ENCODE measurements around the gene XXYLT1.

XXYLT1 gene

GRCh38 chr3:195145579-195145978 lies 125.4 kb downstream of the XXYLT1 start:
- ChIA-PET CTCF (no interaction called here), POLR2A (no interaction called here)
- TF ChIP-seq SP1 (IDR thresholded peaks at IDR 0.05) (no peak), TARDBP (IDR thresholded peaks at IDR 0.05) (no peak), NFRKB (IDR thresholded peaks at IDR 0.05) (no peak), BHLHE40 (IDR thresholded peaks at IDR 0.05; ENCODE audit: borderline replicate concordance) (no peak), LEF1 (IDR thresholded peaks at IDR 0.05; ENCODE audit: borderline replicate concordance) (no peak), FOXK2 (IDR thresholded peaks at IDR 0.05) (no peak), ZNF384 (IDR thresholded peaks at IDR 0.05) (no peak), FOXA1 (IDR thresholded peaks at IDR 0.05) (no peak), FOXM1 (IDR thresholded peaks at IDR 0.05; ENCODE audit: borderline replicate concordance) (no peak), L3MBTL2 (conservative IDR thresholded peaks at IDR 0.05) (no peak), ELF4 (IDR thresholded peaks at IDR 0.05) (no peak), SUZ12 (IDR thresholded peaks at IDR 0.05) (no peak), ARNT (IDR thresholded peaks at IDR 0.05) (no peak)
- TF ChIP-seq, protein P1, sequence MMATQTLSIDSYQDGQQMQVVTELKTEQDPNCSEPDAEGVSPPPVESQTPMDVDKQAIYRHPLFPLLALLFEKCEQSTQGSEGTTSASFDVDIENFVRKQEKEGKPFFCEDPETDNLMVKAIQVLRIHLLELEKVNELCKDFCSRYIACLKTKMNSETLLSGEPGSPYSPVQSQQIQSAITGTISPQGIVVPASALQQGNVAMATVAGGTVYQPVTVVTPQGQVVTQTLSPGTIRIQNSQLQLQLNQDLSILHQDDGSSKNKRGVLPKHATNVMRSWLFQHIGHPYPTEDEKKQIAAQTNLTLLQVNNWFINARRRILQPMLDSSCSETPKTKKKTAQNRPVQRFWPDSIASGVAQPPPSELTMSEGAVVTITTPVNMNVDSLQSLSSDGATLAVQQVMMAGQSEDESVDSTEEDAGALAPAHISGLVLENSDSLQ (IDR thresholded peaks at IDR 0.05) = no peak
- DNase-seq (ENCODE audit: extremely low spot score) = no peak

- TF ChIP-seq LEF1 (IDR thresholded peaks at IDR 0.05; ENCODE audit: borderline replicate concordance) (no peak), ARNT (IDR thresholded peaks at IDR 0.05) (no peak), FOXK2 (IDR thresholded peaks at IDR 0.05) (no peak), FOXM1 (IDR thresholded peaks at IDR 0.05; ENCODE audit: borderline replicate concordance) (no peak), TARDBP (IDR thresholded peaks at IDR 0.05) (no peak), BHLHE40 (IDR thresholded peaks at IDR 0.05; ENCODE audit: borderline replicate concordance) (no peak), SUZ12 (IDR thresholded peaks at IDR 0.05) (no peak), ZNF384 (IDR thresholded peaks at IDR 0.05) (no peak)
- TF ChIP-seq, protein P1 (IDR thresholded peaks at IDR 0.05) = no peak
- ChIA-PET POLR2A (no interaction called here), CTCF (no interaction called here)
Observed at GRCh38 chr3:195143221-195143620, 127.7 kb downstream of the XXYLT1 start.

GRCh38 chr3:195142519-195142918 lies 128.4 kb downstream of the XXYLT1 start:
- ChIA-PET POLR2A (no interaction called here), CTCF (no interaction called here)
- no peak for DNase-seq (ENCODE audit: extremely low spot score)
- TF ChIP-seq ELF4 (IDR thresholded peaks at IDR 0.05) (no peak), CTBP1 (IDR thresholded peaks at IDR 0.05; ENCODE audit: borderline replicate concordance) (no peak), SUZ12 (IDR thresholded peaks at IDR 0.05) (no peak), SP1 (IDR thresholded peaks at IDR 0.05) (no peak), ARNT (IDR thresholded peaks at IDR 0.05) (no peak), BHLHE40 (IDR thresholded peaks at IDR 0.05; ENCODE audit: borderline replicate concordance) (no peak), HDGF (IDR thresholded peaks at IDR 0.05; ENCODE audit: borderline replicate concordance) (no peak), FOXM1 (IDR thresholded peaks at IDR 0.05; ENCODE audit: borderline replicate concordance) (no peak), FOXK2 (IDR thresholded peaks at IDR 0.05) (no peak), L3MBTL2 (conservative IDR thresholded peaks at IDR 0.05) (no peak), ZNF384 (IDR thresholded peaks at IDR 0.05) (no peak), TARDBP (IDR thresholded peaks at IDR 0.05) (no peak), LEF1 (IDR thresholded peaks at IDR 0.05; ENCODE audit: borderline replicate concordance) (no peak), NFRKB (IDR thresholded peaks at IDR 0.05) (no peak), FOXA1 (IDR thresholded peaks at IDR 0.05) (no peak)
- TF ChIP-seq, protein P1 (IDR thresholded peaks at IDR 0.05) = no peak

More at GRCh38 chr3:195143221-195143620, 127.7 kb downstream of the XXYLT1 start:
- DNase-seq (ENCODE audit: extremely low spot score) = no peak

DNA sequence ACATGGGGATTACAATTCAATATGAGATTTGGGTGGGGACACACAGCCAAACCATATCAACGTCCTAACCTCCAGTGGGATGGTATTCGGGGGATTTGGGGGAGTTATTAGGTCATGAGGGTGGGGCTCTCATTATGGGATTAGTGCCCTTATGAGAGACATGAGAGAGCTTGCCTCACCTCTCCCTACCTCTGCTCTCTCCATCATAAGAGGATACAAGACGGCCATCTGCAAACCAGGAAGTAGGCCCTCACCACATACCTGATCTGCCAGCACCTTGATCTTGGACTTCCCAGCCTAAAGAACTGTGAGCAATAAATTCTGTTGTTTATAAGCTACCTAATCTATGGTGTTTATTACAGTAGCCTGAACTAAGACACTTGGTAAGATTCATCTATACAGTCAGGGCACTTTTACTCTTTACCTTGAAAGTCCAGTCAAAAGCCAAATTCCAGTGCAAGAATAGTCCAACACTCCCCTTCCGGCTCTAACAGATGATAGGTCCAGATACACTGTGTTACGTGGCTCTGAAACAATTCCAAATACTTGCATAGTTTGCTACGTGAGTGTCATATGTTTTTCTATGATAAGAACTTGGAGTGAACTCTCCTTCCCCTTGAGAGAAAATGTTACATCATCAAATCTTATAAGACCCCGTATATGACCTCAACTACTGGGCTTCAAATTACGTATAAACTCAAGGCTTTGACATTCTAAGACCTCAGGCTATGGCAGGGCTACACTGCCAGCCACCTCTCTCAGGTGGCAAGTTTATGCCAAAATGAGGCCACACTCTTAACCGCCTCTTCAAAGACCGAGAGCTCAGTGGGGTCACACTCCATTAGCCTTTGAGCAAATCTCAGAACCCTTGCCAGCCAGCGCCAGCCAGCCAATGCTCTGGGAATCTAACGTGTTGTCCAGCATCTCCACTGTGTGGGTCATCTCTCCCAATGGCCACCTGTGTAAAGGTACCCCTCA lies 129.9 kb downstream of the XXYLT1 start:
- CTCF ChIA-PET = no interaction called here
- no peak for DNase-seq (ENCODE audit: extremely low spot score)
- POLR2A ChIA-PET = no interaction called here
- no peak for TF ChIP-seq L3MBTL2 (conservative IDR thresholded peaks at IDR 0.05)
- TF ChIP-seq HDGF (IDR thresholded peaks at IDR 0.05; ENCODE audit: borderline replicate concordance) = no peak
- no peak for TF ChIP-seq ZNF384 (IDR thresholded peaks at IDR 0.05)
- no peak for TF ChIP-seq FOXA1 (IDR thresholded peaks at IDR 0.05)
- no peak for TF ChIP-seq CTBP1 (IDR thresholded peaks at IDR 0.05; ENCODE audit: borderline replicate concordance)
- no peak for TF ChIP-seq TARDBP (IDR thresholded peaks at IDR 0.05)
- no peak for TF ChIP-seq ARNT (IDR thresholded peaks at IDR 0.05)
- no peak for TF ChIP-seq LEF1 (IDR thresholded peaks at IDR 0.05; ENCODE audit: borderline replicate concordance)

GRCh38 chr3:195140410-195140809 lies 130.5 kb downstream of the XXYLT1 start:
- DNase-seq (ENCODE audit: extremely low spot score) = no peak
- TF ChIP-seq, protein P1 (IDR thresholded peaks at IDR 0.05) = no peak
- TF ChIP-seq TARDBP (IDR thresholded peaks at IDR 0.05) (no peak), HDGF (IDR thresholded peaks at IDR 0.05; ENCODE audit: borderline replicate concordance) (no peak), ZNF384 (IDR thresholded peaks at IDR 0.05) (no peak), ELF4 (IDR thresholded peaks at IDR 0.05) (no peak), FOXA1 (IDR thresholded peaks at IDR 0.05) (no peak), LEF1 (IDR thresholded peaks at IDR 0.05; ENCODE audit: borderline replicate concordance) (no peak), SP1 (IDR thresholded peaks at IDR 0.05) (no peak)
- ChIA-PET POLR2A (no interaction called here), CTCF (no interaction called here)

Measured in HEK293T (cell line).